Smooth muscle cell (in vitro differentiated cells): Measurements from ENCODE around the gene TMEM131. TPM values are rescaled to one million over a fixed set of nuclear protein-coding genes. Genes with fewer than 3 reads are reported as not detected.

Experiments
- DNase-seq: peaks from one replicate; lab custom pipeline; 2025; ENCODE audit not compliant: unreplicated experiment; lab: John Stamatoyannopoulos, UW
- H2AFZ ChIP-seq: fragments of 200-600 bp; sonication (generic); 2 replicates; pipeline ENCODE4 v1.6.0; 2016; ENCODE audit warnings: antibody characterized with exemption, low read depth, mild to moderate bottlenecking
- H3F3A ChIP-seq: fragments of 200-600 bp; sonication (generic); 2 replicates; pipeline ENCODE4 v1.6.0; 2017; ENCODE audit warnings: antibody characterized with exemption, low read depth
- H3K27ac ChIP-seq: fragments of 200-600 bp; sonication (generic); 2 replicates; pipeline ENCODE4 v1.5.1; 2016; ENCODE audit warnings: low read depth, mild to moderate bottlenecking
- H3K27me3 ChIP-seq: fragments of 200-600 bp; sonication (generic); 2 replicates; pipeline ENCODE4 v1.6.1; 2016; ENCODE audit warnings: low read depth, mild to moderate bottlenecking
- H3K36me3 ChIP-seq: fragments of 200-600 bp; sonication (generic); 2 replicates; pipeline ENCODE4 v1.5.1; 2016; ENCODE audit warnings: low read depth
- H3K4me1 ChIP-seq: fragments of 200-600 bp; sonication (generic); 2 replicates; pipeline ENCODE4 v1.5.1; 2016; ENCODE audit warnings: low read depth
- H3K4me2 ChIP-seq: fragments of 200-600 bp; sonication (generic); 2 replicates; pipeline ENCODE4 v1.6.0; 2016; ENCODE audit warnings: mild to moderate bottlenecking
- H3K4me3 ChIP-seq: fragments of 200-600 bp; sonication (generic); 2 replicates; pipeline ENCODE4 v1.5.1; 2016; ENCODE audit warnings: mild to moderate bottlenecking
- H3K79me2 ChIP-seq: fragments of 200-600 bp; sonication (generic); 2 replicates; pipeline ENCODE4 v1.6.0; 2016; ENCODE audit warnings: low read depth, mild to moderate bottlenecking
- H3K9ac ChIP-seq: fragments of 200-600 bp; sonication (generic); 2 replicates; pipeline ENCODE4 v1.6.0; 2016; ENCODE audit warnings: low read depth
- H3K9me3 ChIP-seq: fragments of 200-600 bp; sonication (generic); replicated peaks from 2 replicates; pipeline ENCODE4 v1.5.1; 2016; ENCODE audit warnings: low read depth
- H4K20me1 ChIP-seq: fragments of 200-600 bp; sonication (generic); 2 replicates; pipeline ENCODE4 v1.6.0; 2016; ENCODE audit warnings: low read depth
- CTCF ChIP-seq: fragments of 200-600 bp; sonication (generic); IDR thresholded peaks from 2 replicates; pipeline ENCODE4 v1.5.1; 2017; ENCODE audit warnings: borderline replicate concordance, mild to moderate bottlenecking, antibody characterized with exemption; ENCODE audit not compliant: insufficient read depth, poor library complexity, severe bottlenecking
- WGBS: methylation state at CpG from one replicate; pipeline ENCODE4 v1.1.7; 2016; ENCODE audit warnings: low lambda C conversion rate; 5-methylcytosine and 5-hydroxymethylcytosine counted together
- polyA plus RNA-seq: library from polyadenylated mRNA; unstranded; fragments of >200 nt; fragmentation: Nextera tagmentation; extraction: Ambion mirVana; gene quantifications from 2 replicates; pipeline ENCODE4 v1.2.1, GENCODE V29; 2016
- total RNA-seq: library from RNA; depleted of rRNA; stranded (reverse); fragments of >200 nt; gene quantifications from 2 replicates; pipeline ENCODE4 v1.2.3, GENCODE V29; 2014

Gene TMEM131
- total and polyA plus RNA-seq, 2 experiments from 2014 or later: 16.7 to 32.3 TPM

- H3K4me1 ChIP-seq: no peaks in the 10 kb centered on the region
- no peaks in the 10 kb centered on the region for H3K9me3 ChIP-seq
- 61% methylated on average over 2 of the region's 2 CpGs for WGBS
- H3F3A ChIP-seq: no peaks in the 10 kb centered on the region
- no peaks in the 10 kb centered on the region for H3K36me3 ChIP-seq
- H3K9ac ChIP-seq: no peak overlapping the region
- no peak overlapping the region for H2AFZ ChIP-seq
- DNase-seq: no peak
- H3K27ac ChIP-seq: no peak overlapping the region
- H3K4me2 ChIP-seq: no peak overlapping the region
- no peaks in the 10 kb centered on the region for H3K27me3 ChIP-seq
- no peaks in the 10 kb centered on the region for H3K79me2 ChIP-seq
- no peaks in the 10 kb centered on the region for H4K20me1 ChIP-seq
- TF ChIP-seq CTCF: no peak
- H3K4me3 ChIP-seq: no peak overlapping the region
These were observed 275.0 kb downstream of the TMEM131 start for GRCh38 chr2:97720746-97721145.

DNA sequence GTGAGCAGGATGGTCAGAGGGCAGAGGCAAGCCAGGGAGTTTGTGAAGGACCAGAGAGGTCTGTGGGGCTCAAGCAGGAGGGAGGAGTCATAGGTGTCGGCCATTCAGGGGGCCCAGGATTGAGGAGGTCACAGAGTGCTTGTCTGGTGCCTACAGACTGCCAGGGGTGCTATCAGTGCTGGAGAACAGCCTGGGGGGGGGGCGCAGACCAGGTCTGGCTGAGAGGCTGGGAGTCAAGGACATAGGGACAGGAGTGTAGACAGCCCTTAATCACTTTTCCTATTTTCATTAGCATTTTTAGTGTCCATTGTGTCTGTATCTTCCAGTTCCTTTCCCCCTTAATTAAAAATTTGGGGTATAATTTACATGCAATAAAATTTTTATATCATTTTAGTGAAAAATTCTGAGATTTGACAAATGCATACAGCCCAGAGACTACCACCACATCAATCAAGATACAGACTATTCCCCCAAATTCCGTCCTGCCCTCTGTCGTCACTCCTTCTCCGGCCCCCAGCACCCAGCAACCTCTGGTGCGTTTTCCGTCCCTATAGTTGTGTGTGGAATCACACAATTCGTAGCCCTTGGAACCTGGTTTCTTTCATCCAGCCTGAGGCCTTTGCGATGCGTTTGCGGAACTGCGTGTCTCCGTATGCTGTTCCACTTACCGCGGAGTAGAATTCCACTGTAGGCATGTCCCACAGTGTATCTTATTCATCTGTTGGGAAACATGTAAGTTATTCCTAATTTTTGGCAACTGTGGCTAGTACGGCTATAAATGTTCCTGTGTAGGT lies 276.2 kb downstream of the TMEM131 start:
- TF ChIP-seq CTCF: no peak

DNA sequence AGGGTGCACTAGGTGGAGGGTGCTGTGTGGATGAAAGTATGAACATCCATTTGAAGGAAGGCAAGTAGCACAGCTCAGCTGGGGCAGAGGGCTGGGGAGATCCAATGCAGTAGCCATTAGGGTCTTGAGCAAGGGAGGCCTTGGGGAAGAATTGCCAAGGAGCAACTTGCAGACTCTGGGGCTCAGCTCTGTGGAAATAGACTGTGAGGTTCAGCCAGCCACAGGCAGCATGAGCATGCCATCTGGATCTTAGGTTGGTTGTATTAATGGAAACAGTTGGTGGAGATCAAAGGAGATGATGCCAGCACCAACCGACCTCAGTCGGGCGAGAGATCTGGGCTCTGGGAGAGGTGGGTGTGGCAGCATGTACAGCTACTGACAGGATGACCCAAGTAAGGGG lies 276.8 kb downstream of the TMEM131 start:
- Histone ChIP-seq H3K4me1 (no peaks in the 10 kb centered on the region), H3K9me3 (no peaks in the 10 kb centered on the region), H4K20me1 (no peaks in the 10 kb centered on the region), H3F3A (no peaks in the 10 kb centered on the region), H3K36me3 (no peaks in the 10 kb centered on the region), H3K27me3 (no peaks in the 10 kb centered on the region), H2AFZ (no peak overlapping the region), H3K9ac (no peak overlapping the region), H3K4me3 (no peak overlapping the region), H3K4me2 (no peak overlapping the region), H3K27ac (no peak overlapping the region), H3K79me2 (no peaks in the 10 kb centered on the region)
- DNase-seq: no peak
- TF ChIP-seq CTCF: no peak
- WGBS: 94% methylated on average over 3 of the region's 3 CpGs

More for the DNA sequence above, 276.2 kb downstream of the TMEM131 start:
- no peak overlapping the region for H2AFZ ChIP-seq
- WGBS: 91% methylated on average over 16 of the region's 16 CpGs
- no peaks in the 10 kb centered on the region for H3K4me1 ChIP-seq
- H3K36me3 ChIP-seq: no peaks in the 10 kb centered on the region
- no peak overlapping the region for H3K9ac ChIP-seq
- H3K27ac ChIP-seq: no peak overlapping the region
- no peak overlapping the region for H3K4me2 ChIP-seq
- no peak overlapping the region for H3K4me3 ChIP-seq
- DNase-seq: no peak
- H3F3A ChIP-seq: no peaks in the 10 kb centered on the region
- no peaks in the 10 kb centered on the region for H3K27me3 ChIP-seq
- no peaks in the 10 kb centered on the region for H4K20me1 ChIP-seq
- H3K79me2 ChIP-seq: no peaks in the 10 kb centered on the region
- H3K9me3 ChIP-seq: no peaks in the 10 kb centered on the region
